Trophoblast cell (in vitro differentiated cells and primary cell): ENCODE data around the gene PATE3.

ENCODE experiments used
- DNase-seq, 2 donors: peaks; one replicate each; pipeline ENCODE4 v3.0.0-alpha.2; 2016
- H2AFZ ChIP-seq: 2 replicates; pipeline ENCODE4 v1.6.1; 2013; ENCODE audit warnings: low read length, moderate library complexity, mild to moderate bottlenecking; ENCODE audit not compliant: insufficient read depth, poor library complexity
- H2AK5ac ChIP-seq: 2 replicates; pipeline ENCODE4 v1.6.1; 2013; ENCODE audit warnings: mild to moderate bottlenecking, low read length
- H2BK120ac ChIP-seq: 2 replicates; pipeline ENCODE4 v1.6.1; 2013; ENCODE audit warnings: low read length, mild to moderate bottlenecking, moderate library complexity; ENCODE audit not compliant: insufficient read depth, poor library complexity
- H2BK12ac ChIP-seq: 2 replicates; pipeline ENCODE4 v1.6.1; 2013; ENCODE audit warnings: mild to moderate bottlenecking, low read length, moderate library complexity
- H2BK5ac ChIP-seq: 2 replicates; pipeline ENCODE4 v1.6.1; 2013; ENCODE audit warnings: low read length, low read depth, moderate library complexity, mild to moderate bottlenecking; ENCODE audit not compliant: poor library complexity
- H3K14ac ChIP-seq: 2 replicates; pipeline ENCODE4 v1.6.1; 2013; ENCODE audit warnings: mild to moderate bottlenecking, low read length
- H3K18ac ChIP-seq: 2 replicates; pipeline ENCODE4 v1.6.1; 2013; ENCODE audit warnings: mild to moderate bottlenecking, low read length
- H3K23ac ChIP-seq: 2 replicates; pipeline ENCODE4 v1.6.1; 2013; ENCODE audit warnings: low read length
- H3K27ac ChIP-seq: 2 replicates; pipeline ENCODE4 v1.5.1; 2013; ENCODE audit warnings: low read depth, mild to moderate bottlenecking, inconsistent platforms, low read length, moderate library complexity
- H3K27me3 ChIP-seq: 2 replicates; pipeline ENCODE4 v1.6.1; 2013; ENCODE audit warnings: inconsistent platforms, mild to moderate bottlenecking, low read length, moderate library complexity; ENCODE audit not compliant: insufficient read depth
- H3K36me3 ChIP-seq, 2 experiments: 1 replicate in 1 of 2; 2 replicates in 1 of 2; pipeline ENCODE4 v1.6.1; 2013; ENCODE audit warnings: low read length in 2 of 2, mild to moderate bottlenecking in 2 of 2, moderate library complexity in 1 of 2; ENCODE audit not compliant: insufficient read depth in 2 of 2, control insufficient read depth in 1 of 2
- H3K4ac ChIP-seq: 2 replicates; pipeline ENCODE4 v1.6.1; 2013; ENCODE audit warnings: low read depth, mild to moderate bottlenecking, low read length, moderate library complexity
- H3K4me1 ChIP-seq, 2 experiments: 1 replicate in 1 of 2; 2 replicates in 1 of 2; pipeline ENCODE4 v1.6.1; 2013; ENCODE audit warnings: low read length in 2 of 2, mild to moderate bottlenecking in 2 of 2, moderate library complexity in 1 of 2; ENCODE audit not compliant: insufficient read depth in 2 of 2, control insufficient read depth in 1 of 2
- H3K4me2 ChIP-seq: 2 replicates; pipeline ENCODE4 v1.6.1; 2013; ENCODE audit warnings: inconsistent platforms, mild to moderate bottlenecking, low read length, moderate library complexity
- H3K4me3 ChIP-seq: 2 replicates; pipeline ENCODE4 v1.5.1; 2013; ENCODE audit warnings: mild to moderate bottlenecking, low read depth, low read length, inconsistent platforms
- H3K79me1 ChIP-seq: one replicate; pipeline ENCODE4 v1.6.1; 2013; ENCODE audit warnings: low read length
- H3K79me2 ChIP-seq: 2 replicates; pipeline ENCODE4 v1.6.1; 2013; ENCODE audit warnings: low read length, mild to moderate bottlenecking; ENCODE audit not compliant: control insufficient read depth, insufficient read depth, poor library complexity
- H3K9ac ChIP-seq: 2 replicates; pipeline ENCODE4 v1.6.1; 2013; ENCODE audit warnings: mild to moderate bottlenecking, low read length
- H3K9me3 ChIP-seq: 2 replicates; pipeline ENCODE4 v1.6.1; 2013; ENCODE audit warnings: low read depth, mild to moderate bottlenecking, control low read depth, inconsistent platforms, low read length; ENCODE audit not compliant: insufficient read depth
- H4K12ac ChIP-seq: 2 replicates; pipeline ENCODE4 v1.6.1; 2013; ENCODE audit warnings: low read depth, mild to moderate bottlenecking, low read length, moderate library complexity
- H4K8ac ChIP-seq: 2 replicates; pipeline ENCODE4 v1.6.1; 2013; ENCODE audit warnings: low read depth, mild to moderate bottlenecking, low read length, moderate library complexity
- H4K91ac ChIP-seq: one replicate; pipeline ENCODE4 v1.6.1; 2013; ENCODE audit warnings: low read depth, mild to moderate bottlenecking, low read length, moderate library complexity
- WGBS: extraction: QIAGEN DNeasy Blood & Tissue Kit; methylation state at CpG from one replicate; pipeline ENCODE4 v1.1.7; 2013; ENCODE audit warnings: missing lambda C conversion rate; ENCODE audit not compliant: insufficient read length, insufficient coverage; ENCODE audit errors: extremely low coverage; 5-methylcytosine and 5-hydroxymethylcytosine counted together

Gene PATE3

GRCh38 chr11:125750629-125751028, 37.3 kb upstream of the PATE3 start:
- H3K4ac ChIP-seq, result no peak overlapping the region

GRCh38 chr11:125756050-125756449, 31.9 kb upstream of the PATE3 start:
- no peak overlapping the region for H2BK12ac ChIP-seq
- no peak overlapping the region for H3K27ac ChIP-seq
- WGBS, result no CpG with 5 or more reads among the region's 7 CpGs
- no peak overlapping the region for H2BK120ac ChIP-seq
- H4K91ac ChIP-seq, result no peak overlapping the region
- no peaks in the 10 kb centered on the region for H3K36me3 ChIP-seq
- no peak overlapping the region for H3K23ac ChIP-seq
- H3K14ac ChIP-seq, result no peak overlapping the region
- H2AK5ac ChIP-seq, result no peak overlapping the region
- H3K4ac ChIP-seq, result no peak overlapping the region
- H3K4me3 ChIP-seq, result no peak overlapping the region
- H3K79me1 ChIP-seq, result no peaks in the 10 kb centered on the region
- H4K8ac ChIP-seq, result no peak overlapping the region
- H2AFZ ChIP-seq, result no peak overlapping the region
- no peaks in the 10 kb centered on the region for H3K9me3 ChIP-seq
- H4K12ac ChIP-seq, result no peak overlapping the region
- H3K4me2 ChIP-seq, result no peak overlapping the region
- no peaks in the 10 kb centered on the region for H3K27me3 ChIP-seq
- H3K79me2 ChIP-seq, result no peaks in the 10 kb centered on the region
- H2BK5ac ChIP-seq, result no peak overlapping the region
- DNase-seq, result no peak
- no peak overlapping the region for H3K9ac ChIP-seq
- no peak overlapping the region for H3K18ac ChIP-seq
- no peaks in the 10 kb centered on the region for H3K4me1 ChIP-seq

More at GRCh38 chr11:125750629-125751028, 37.3 kb upstream of the PATE3 start:
- Histone ChIP-seq H2BK12ac (no peak overlapping the region), H3K27ac (no peak overlapping the region), H3K9me3 (no peaks in the 10 kb centered on the region), H3K79me1 (no peaks in the 10 kb centered on the region), H4K8ac (no peak overlapping the region), H3K4me2 (no peak overlapping the region), H2AK5ac (no peak overlapping the region), H3K14ac (no peak overlapping the region), H3K18ac (no peak overlapping the region), H2AFZ (no peak overlapping the region), H3K4me3 (no peak overlapping the region), H3K79me2 (no peaks in the 10 kb centered on the region), H3K4me1 (no peaks in the 10 kb centered on the region), H2BK5ac (no peak overlapping the region), H3K36me3 (no peaks in the 10 kb centered on the region), H2BK120ac (no peak overlapping the region), H3K9ac (no peak overlapping the region), H4K91ac (no peak overlapping the region), H3K23ac (no peak overlapping the region), H4K12ac (no peak overlapping the region), H3K27me3 (no peaks in the 10 kb centered on the region)
- no CpG with 5 or more reads among the region's 2 CpGs for WGBS
- DNase-seq, result no peak

- Histone ChIP-seq H3K27me3 (no peaks in the 10 kb centered on the region), H2BK120ac (no peak overlapping the region), H2AFZ (no peak overlapping the region), H3K14ac (no peak overlapping the region), H3K23ac (no peak overlapping the region), H3K9me3 (no peaks in the 10 kb centered on the region), H3K4me2 (no peak overlapping the region), H3K18ac (no peak overlapping the region), H3K27ac (no peak overlapping the region), H4K91ac (no peak overlapping the region), H2AK5ac (no peak overlapping the region), H3K9ac (no peak overlapping the region), H3K4me1 (no peaks in the 10 kb centered on the region), H3K4ac (no peak overlapping the region), H2BK12ac (no peak overlapping the region), H3K4me3 (no peak overlapping the region), H4K8ac (no peak overlapping the region), H4K12ac (no peak overlapping the region), H2BK5ac (no peak overlapping the region), H3K36me3 (no peaks in the 10 kb centered on the region), H3K79me2 (no peaks in the 10 kb centered on the region), H3K79me1 (no peaks in the 10 kb centered on the region)
- no peak for DNase-seq
- WGBS, result no CpG with 5 or more reads among the region's 1 CpG
Observed at GRCh38 chr11:125762445-125762844, 25.5 kb upstream of the PATE3 start.

- Histone ChIP-seq H3K27ac (no peak overlapping the region), H3K79me2 (no peaks in the 10 kb centered on the region), H3K79me1 (no peaks in the 10 kb centered on the region), H3K18ac (no peak overlapping the region), H2AK5ac (no peak overlapping the region), H3K23ac (no peak overlapping the region), H2BK120ac (no peak overlapping the region), H3K4me2 (no peak overlapping the region), H3K4me3 (no peak overlapping the region), H3K14ac (no peak overlapping the region), H3K36me3 (no peaks in the 10 kb centered on the region), H3K27me3 (no peaks in the 10 kb centered on the region), H2BK12ac (no peak overlapping the region), H3K9ac (no peak overlapping the region), H4K8ac (no peak overlapping the region), H3K4me1 (no peaks in the 10 kb centered on the region), H2BK5ac (no peak overlapping the region), H4K91ac (no peak overlapping the region), H4K12ac (no peak overlapping the region), H3K4ac (no peak overlapping the region), H3K9me3 (no peaks in the 10 kb centered on the region), H2AFZ (no peak overlapping the region)
- WGBS, result no CpG with 5 or more reads among the region's 2 CpGs
- DNase-seq, result no peak
Observed at GRCh38 chr11:125763483-125763882, 24.4 kb upstream of the PATE3 start.
